Measurements from ENCODE around the gene TCP1. TPM values are rescaled to one million over a fixed set of nuclear protein-coding genes. Genes with fewer than 3 reads are reported as not detected.

The TCP1 gene
- total RNA-seq, 1 donor, result 170 TPM

- DNase-seq (ENCODE audit: insufficient read length, low spot score, missing footprints), result no peak
- no peak for TF ChIP-seq CTCF (IDR thresholded peaks at IDR 0.05; ENCODE audit: extremely low read depth, low read depth, low read length)
- peaks cover 75% of the 10 kb centered on the region for H3K36me3 ChIP-seq (ENCODE audit: insufficient read depth, low read length)
Measured at GRCh38 chr6:159777240-159777904, 12.0 kb downstream of the TCP1 start.

GRCh38 chr6:159772196-159772595, 17.2 kb downstream of the TCP1 start:
- no peak overlapping the region for H3K4me3 ChIP-seq (ENCODE audit: insufficient read depth, low read length)
- no peaks in the 10 kb centered on the region for H4K20me1 ChIP-seq (ENCODE audit: insufficient read depth, low read length)
- H3K9me3 ChIP-seq (ENCODE audit: low read depth, low read length), result no peaks in the 10 kb centered on the region
- no peak for TF ChIP-seq CTCF (IDR thresholded peaks at IDR 0.05; ENCODE audit: extremely low read depth, low read depth, low read length)
- H3K4me2 ChIP-seq (ENCODE audit: insufficient read depth, low read length), result no peak overlapping the region
- H3K4me1 ChIP-seq (ENCODE audit: insufficient read depth, low read length), result no peaks in the 10 kb centered on the region
- H2AFZ ChIP-seq (ENCODE audit: low read length), result no peak overlapping the region
- H3K79me2 ChIP-seq (ENCODE audit: insufficient read depth, low read length), result no peaks in the 10 kb centered on the region
- DNase-seq (ENCODE audit: insufficient read length, low spot score, missing footprints), result no peak
- no peaks in the 10 kb centered on the region for H3K27me3 ChIP-seq (ENCODE audit: insufficient read depth, low read length)
- H3K36me3 ChIP-seq (ENCODE audit: insufficient read depth, low read length), result peaks cover 56% of the 10 kb centered on the region
- H3K27ac ChIP-seq (ENCODE audit: low read depth, low read length), result no peak overlapping the region

More at GRCh38 chr6:159777240-159777904, 12.0 kb downstream of the TCP1 start:
- Histone ChIP-seq H3K9me3 (ENCODE audit: low read depth, low read length) (no peaks in the 10 kb centered on the region), H3K4me2 (ENCODE audit: insufficient read depth, low read length) (no peak overlapping the region), H3K4me1 (ENCODE audit: insufficient read depth, low read length) (no peaks in the 10 kb centered on the region), H3K4me3 (ENCODE audit: insufficient read depth, low read length) (no peak overlapping the region), H3K79me2 (ENCODE audit: insufficient read depth, low read length) (peaks cover 6% of the 10 kb centered on the region), H3K27ac (ENCODE audit: low read depth, low read length) (no peak overlapping the region), H3K27me3 (ENCODE audit: insufficient read depth, low read length) (no peaks in the 10 kb centered on the region), H2AFZ (ENCODE audit: low read length) (no peak overlapping the region), H4K20me1 (ENCODE audit: insufficient read depth, low read length) (no peaks in the 10 kb centered on the region)

- Histone ChIP-seq H3K79me2 (ENCODE audit: insufficient read depth, low read length) (peaks cover 3% of the 10 kb centered on the region), H2AFZ (ENCODE audit: low read length) (no peak overlapping the region), H3K4me3 (ENCODE audit: insufficient read depth, low read length) (no peak overlapping the region), H3K9me3 (ENCODE audit: low read depth, low read length) (no peaks in the 10 kb centered on the region), H4K20me1 (ENCODE audit: insufficient read depth, low read length) (no peaks in the 10 kb centered on the region), H3K27me3 (ENCODE audit: insufficient read depth, low read length) (no peaks in the 10 kb centered on the region), H3K4me2 (ENCODE audit: insufficient read depth, low read length) (no peak overlapping the region), H3K27ac (ENCODE audit: low read depth, low read length) (no peak overlapping the region), H3K4me1 (ENCODE audit: insufficient read depth, low read length) (no peaks in the 10 kb centered on the region), H3K36me3 (ENCODE audit: insufficient read depth, low read length) (peaks cover 53% of the 10 kb centered on the region)
- DNase-seq (ENCODE audit: insufficient read length, low spot score, missing footprints), result no peak
- TF ChIP-seq CTCF (IDR thresholded peaks at IDR 0.05; ENCODE audit: extremely low read depth, low read depth, low read length), result no peak
Measured at GRCh38 chr6:159769470-159769869, 19.9 kb downstream of the TCP1 start.

- TF ChIP-seq CTCF (IDR thresholded peaks at IDR 0.05; ENCODE audit: extremely low read depth, low read depth, low read length), result no peak
- Histone ChIP-seq H3K27ac (ENCODE audit: low read depth, low read length) (no peak overlapping the region), H4K20me1 (ENCODE audit: insufficient read depth, low read length) (no peaks in the 10 kb centered on the region), H3K4me3 (ENCODE audit: insufficient read depth, low read length) (no peak overlapping the region), H3K36me3 (ENCODE audit: insufficient read depth, low read length) (peaks cover 49% of the 10 kb centered on the region), H2AFZ (ENCODE audit: low read length) (no peak overlapping the region), H3K9me3 (ENCODE audit: low read depth, low read length) (no peaks in the 10 kb centered on the region), H3K27me3 (ENCODE audit: insufficient read depth, low read length) (no peaks in the 10 kb centered on the region), H3K4me2 (ENCODE audit: insufficient read depth, low read length) (no peak overlapping the region), H3K4me1 (ENCODE audit: insufficient read depth, low read length) (peaks cover 7% of the 10 kb centered on the region), H3K79me2 (ENCODE audit: insufficient read depth, low read length) (peaks cover 14% of the 10 kb centered on the region)
- DNase-seq (ENCODE audit: insufficient read length, low spot score, missing footprints), result no peak
Measured at GRCh38 chr6:159766906-159767305, 22.5 kb downstream of the TCP1 start.
